ENCODE data around the gene KCTD8.
"Not testable (repeated sequence)": the region's sequence is repeated elsewhere in the genome, so short reads cannot be mapped to it uniquely, and the experiment has no call there.

KCTD8 gene

DNA sequence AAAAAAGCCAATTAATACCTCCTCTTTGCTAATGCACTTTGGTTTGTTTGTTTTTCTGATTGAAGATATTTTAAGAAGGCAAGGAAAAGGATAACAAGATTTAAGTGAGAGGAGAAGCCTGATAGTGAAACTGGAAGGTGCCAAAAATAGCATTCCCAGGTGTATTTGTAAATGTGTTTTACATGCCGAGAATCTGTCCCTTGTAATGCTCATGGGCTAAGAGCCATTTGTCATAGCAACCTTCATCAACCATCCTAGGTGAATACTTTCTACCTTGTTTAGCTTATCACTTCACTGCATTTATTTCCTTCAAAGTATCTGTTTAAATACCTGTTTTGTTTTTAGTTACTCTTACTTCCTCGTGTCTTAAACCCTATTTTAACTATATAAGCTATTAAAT lies 127.8 kb downstream of the KCTD8 start:
- DNase-seq: no peak

- no peak for DNase-seq
Measured at GRCh38 chr4:44319129-44319528, 129.5 kb downstream of the KCTD8 start.

GRCh38 chr4:44313702-44314101 lies 134.9 kb downstream of the KCTD8 start:
- no peak for DNase-seq

- no peak for DNase-seq
Measured at GRCh38 chr4:44287505-44287904, 161.1 kb downstream of the KCTD8 start.

GRCh38 chr4:44279469-44279868 lies 169.1 kb downstream of the KCTD8 start:
- DNase-seq: no peak

DNA sequence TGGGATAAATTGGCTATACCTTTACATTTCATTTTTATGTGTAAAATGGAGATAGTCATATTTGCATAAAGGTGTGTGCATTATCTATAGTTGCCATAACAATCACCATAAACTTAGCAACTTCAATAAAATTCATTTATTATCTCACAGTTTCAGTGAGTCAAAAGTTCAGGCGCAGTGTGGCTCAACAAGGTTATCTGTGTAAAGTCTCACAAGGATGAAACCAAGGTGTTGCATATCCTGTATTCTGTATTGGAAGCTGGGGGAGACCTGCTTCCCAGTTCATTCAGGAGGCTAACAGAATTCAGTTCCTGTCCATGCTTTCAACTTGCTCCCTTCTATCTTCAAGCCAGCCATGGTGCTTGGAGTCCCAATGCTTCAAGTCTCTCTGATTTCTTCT lies 169.5 kb downstream of the KCTD8 start:
- no peak for DNase-seq

- no peak for DNase-seq
Measured at GRCh38 chr4:44257461-44257860, 191.1 kb downstream of the KCTD8 start.

- no peak for DNase-seq
Measured at GRCh38 chr4:44256414-44256813, 192.2 kb downstream of the KCTD8 start.

GRCh38 chr4:44237643-44238042 lies 211.0 kb downstream of the KCTD8 start:
- DNase-seq: no peak

GRCh38 chr4:44235897-44236296 lies 212.7 kb downstream of the KCTD8 start:
- DNase-seq: no peak

- DNase-seq: no peak
Measured at GRCh38 chr4:44232262-44232661, 216.3 kb downstream of the KCTD8 start.

DNA sequence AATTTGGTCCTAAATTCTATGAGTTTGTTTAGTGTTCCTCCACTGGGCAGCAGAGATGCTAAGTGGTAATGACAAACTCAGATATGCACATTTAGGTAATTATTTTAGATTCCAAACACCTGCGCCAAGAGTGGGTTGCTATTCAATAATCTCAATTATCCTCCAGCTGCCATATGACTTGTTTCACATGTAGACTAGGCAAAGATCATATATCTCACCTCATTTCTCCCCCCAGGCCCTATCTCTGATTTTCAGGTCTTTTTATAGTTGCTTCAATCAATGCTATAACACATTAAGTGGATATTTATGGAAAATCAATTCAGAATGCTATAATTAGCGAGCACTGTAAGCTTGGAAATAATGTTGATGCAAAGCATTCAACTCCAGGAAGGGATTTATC lies 217.6 kb downstream of the KCTD8 start:
- DNase-seq: no peak

DNA sequence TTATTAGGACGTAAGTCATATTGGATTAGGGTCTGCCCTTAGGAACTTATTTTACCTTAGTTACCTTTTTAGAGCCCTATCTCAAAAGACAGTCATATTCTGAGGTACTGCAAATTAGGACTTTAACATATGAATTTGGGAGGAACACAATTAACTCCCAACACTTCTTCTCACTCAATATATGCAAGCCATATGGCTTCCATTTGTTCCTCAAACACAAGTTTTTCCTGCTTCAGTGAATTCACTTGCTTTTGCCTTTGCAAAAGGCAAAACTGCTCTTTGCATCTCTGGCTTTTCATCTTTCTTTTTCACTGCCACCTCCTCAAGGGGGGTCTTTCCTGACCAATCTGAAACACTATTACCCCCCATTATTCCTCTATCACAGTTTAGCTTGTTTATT lies 220.3 kb downstream of the KCTD8 start:
- no peak for DNase-seq

GRCh38 chr4:44221407-44221806 lies 227.2 kb downstream of the KCTD8 start:
- DNase-seq: no peak

- DNase-seq: no peak
Measured at GRCh38 chr4:44210750-44211149, 237.9 kb downstream of the KCTD8 start.

DNA sequence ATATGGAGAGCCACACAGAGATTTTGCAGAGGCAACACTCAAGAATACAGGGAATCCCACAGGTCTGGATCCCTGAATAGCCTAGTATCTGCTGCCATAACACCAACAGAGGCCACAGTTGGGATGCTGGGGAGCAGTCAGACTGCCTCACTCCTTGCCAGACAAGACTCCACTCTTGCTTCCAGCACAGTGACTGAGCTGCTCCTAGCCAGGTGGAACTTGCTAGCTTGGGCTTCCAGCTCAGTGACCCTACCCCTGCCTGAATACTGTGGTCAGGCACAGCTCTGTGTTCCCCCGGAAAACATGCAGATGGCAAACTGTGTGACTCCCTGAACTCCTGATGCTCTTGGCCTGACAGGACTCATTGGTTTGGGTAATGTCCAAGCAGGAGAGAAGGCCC lies 251.8 kb downstream of the KCTD8 start:
- DNase-seq: no peak

GRCh38 chr4:44194365-44194764 lies 254.2 kb downstream of the KCTD8 start:
- no peak for DNase-seq

DNA sequence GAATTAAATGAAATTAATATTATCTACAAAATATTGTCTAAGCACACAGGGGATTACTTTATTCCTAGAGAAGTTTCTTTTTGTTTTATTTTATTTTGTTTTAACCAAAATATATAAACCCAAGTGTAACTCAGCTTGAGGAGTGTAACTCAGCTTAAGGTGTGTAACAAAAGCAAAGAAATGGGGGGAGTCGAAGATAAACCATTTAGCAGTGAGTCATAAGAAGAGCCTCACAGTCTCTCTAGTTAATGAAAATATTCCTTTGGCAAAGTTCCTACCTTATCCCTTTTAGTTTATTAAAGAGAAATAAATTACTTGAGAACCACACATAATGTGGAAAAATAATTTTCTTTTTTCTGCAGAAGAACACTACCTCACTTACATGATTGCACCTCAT lies 261.8 kb downstream of the KCTD8 start:
- no peak for DNase-seq

GRCh38 chr4:44186096-44186849 lies 262.3 kb downstream of the KCTD8 start:
- no peak for DNase-seq

GRCh38 chr4:44181491-44182349 lies 266.9 kb downstream of the KCTD8 start:
- not testable (repeated sequence) for DNase-seq

DNA sequence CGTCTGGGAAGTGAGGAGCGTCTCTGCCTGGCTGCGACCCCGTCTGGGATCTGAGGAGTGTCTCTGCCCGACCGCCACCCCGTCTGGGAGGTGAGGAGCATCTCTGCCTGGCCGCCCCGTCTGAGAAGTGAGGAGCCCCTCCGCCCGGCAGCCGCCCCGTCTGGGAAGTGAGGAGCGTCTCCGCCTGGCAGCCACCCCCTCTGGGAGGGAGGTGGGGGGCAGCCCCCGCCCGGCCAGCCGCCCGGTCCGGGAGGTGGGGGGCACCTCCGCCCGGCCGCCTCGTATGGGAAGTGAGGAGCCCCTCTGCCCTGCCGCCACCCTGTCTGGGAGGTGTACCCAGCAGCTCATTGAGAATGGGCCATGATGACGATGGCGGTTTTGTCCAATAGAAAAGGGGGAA lies 280.8 kb downstream of the KCTD8 start:
- DNase-seq: not testable (repeated sequence)

- DNase-seq: no peak
Measured at GRCh38 chr4:44165938-44166337, 282.7 kb downstream of the KCTD8 start.

GRCh38 chr4:44162538-44163270 lies 285.9 kb downstream of the KCTD8 start:
- no peak for DNase-seq

DNA sequence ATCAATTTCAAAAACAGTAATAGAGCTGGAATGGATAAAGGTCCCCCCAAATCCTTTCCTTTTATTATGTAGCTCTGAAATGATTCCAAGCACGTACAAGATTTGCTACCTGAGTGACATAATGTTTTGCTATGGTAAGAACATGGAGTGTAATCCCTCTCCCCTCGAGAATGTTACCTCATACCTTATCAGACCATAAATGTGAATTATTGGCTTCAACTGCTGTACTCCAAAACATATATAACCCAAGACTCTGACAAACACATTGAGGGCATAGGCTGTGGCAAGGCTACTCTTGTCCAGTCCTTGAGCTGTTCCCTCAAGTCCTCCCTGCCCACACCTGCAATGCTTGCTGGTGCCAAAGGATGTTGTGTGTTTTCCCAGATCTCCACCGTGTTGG lies 286.9 kb downstream of the KCTD8 start:
- no peak for DNase-seq
